Measurements from ENCODE around the gene NCOA7.

GRCh38 chr6:125819535-125820326 lies 29.0 kb downstream of the NCOA7 start:
- TF ChIP-seq YY1 (IDR thresholded peaks at IDR 0.05; ENCODE audit: insufficient read depth, insufficient read length) (no peak), ZNF274 (IDR thresholded peaks at IDR 0.05; ENCODE audit: low read depth, low read length) (no peak)
